Memory B cell (primary cell): ENCODE measurements around the gene CSK.
A peak's percentile ranks its signal among the peaks of the same experiment; 100 is the strongest.

Experiments used
- ATAC-seq: fragments of 150-1000 bp; cut with Tn5 transposase; 2 replicates; pipeline ENCODE4 v1.10.0; 2021; ENCODE audit warnings: low read depth, mild to moderate bottlenecking, moderate library complexity
- DNase-seq, 2 donors: peaks; one replicate each; pipeline ENCODE4 v3.0.0; 2022; ENCODE audit warnings: low spot score in 2 of 2
- H3K27ac Mint-ChIP-seq: one replicate; pipeline ENCODE4 v1.8.0; 2022; ENCODE audit warnings: mild to moderate bottlenecking, moderate library complexity, mixed read lengths
- H3K27me3 Mint-ChIP-seq: one replicate; pipeline ENCODE4 v1.8.0; 2022; ENCODE audit warnings: mixed read lengths
- H3K36me3 Mint-ChIP-seq: one replicate; pipeline ENCODE4 v1.8.0; 2022; ENCODE audit warnings: mild to moderate bottlenecking, mixed read lengths
- H3K4me1 Mint-ChIP-seq: one replicate; pipeline ENCODE4 v1.8.0; 2022; ENCODE audit warnings: mixed read lengths
- H3K4me3 Mint-ChIP-seq: one replicate; pipeline ENCODE4 v1.8.0; 2022; ENCODE audit warnings: mild to moderate bottlenecking, moderate library complexity, mixed read lengths
- H3K9me3 Mint-ChIP-seq: one replicate; pipeline ENCODE4 v1.8.0; 2022; ENCODE audit warnings: mixed read lengths

The CSK gene

GRCh38 chr15:74762791-74763150 lies 19.1 kb upstream of the CSK start:
- Mint-ChIP-seq H3K9me3 (no peaks in the 10 kb centered on the region), H3K4me3 (no peak overlapping the region), H3K27ac (no peak overlapping the region), H3K27me3 (peaks cover 12% of the 10 kb centered on the region), H3K36me3 (no peaks in the 10 kb centered on the region), H3K4me1 (no peaks in the 10 kb centered on the region)
- DNase-seq (no peak), ATAC-seq (no peak)

- Mint-ChIP-seq H3K4me1 (no peaks in the 10 kb centered on the region), H3K27ac (no peak overlapping the region), H3K36me3 (no peaks in the 10 kb centered on the region), H3K9me3 (no peaks in the 10 kb centered on the region), H3K27me3 (peaks cover 12% of the 10 kb centered on the region), H3K4me3 (no peak overlapping the region)
- ATAC-seq (no peak), DNase-seq (no peak)
Observed at GRCh38 chr15:74763416-74763815, 18.5 kb upstream of the CSK start.

- ATAC-seq (no peak), DNase-seq (no peak)
- Mint-ChIP-seq H3K27me3 (peaks cover 8% of the 10 kb centered on the region), H3K36me3 (no peaks in the 10 kb centered on the region), H3K9me3 (no peaks in the 10 kb centered on the region), H3K27ac (no peak overlapping the region), H3K4me1 (peaks cover 13% of the 10 kb centered on the region), H3K4me3 (no peak overlapping the region)
Observed at GRCh38 chr15:74767167-74768098, 14.4 kb upstream of the CSK start.

DNA sequence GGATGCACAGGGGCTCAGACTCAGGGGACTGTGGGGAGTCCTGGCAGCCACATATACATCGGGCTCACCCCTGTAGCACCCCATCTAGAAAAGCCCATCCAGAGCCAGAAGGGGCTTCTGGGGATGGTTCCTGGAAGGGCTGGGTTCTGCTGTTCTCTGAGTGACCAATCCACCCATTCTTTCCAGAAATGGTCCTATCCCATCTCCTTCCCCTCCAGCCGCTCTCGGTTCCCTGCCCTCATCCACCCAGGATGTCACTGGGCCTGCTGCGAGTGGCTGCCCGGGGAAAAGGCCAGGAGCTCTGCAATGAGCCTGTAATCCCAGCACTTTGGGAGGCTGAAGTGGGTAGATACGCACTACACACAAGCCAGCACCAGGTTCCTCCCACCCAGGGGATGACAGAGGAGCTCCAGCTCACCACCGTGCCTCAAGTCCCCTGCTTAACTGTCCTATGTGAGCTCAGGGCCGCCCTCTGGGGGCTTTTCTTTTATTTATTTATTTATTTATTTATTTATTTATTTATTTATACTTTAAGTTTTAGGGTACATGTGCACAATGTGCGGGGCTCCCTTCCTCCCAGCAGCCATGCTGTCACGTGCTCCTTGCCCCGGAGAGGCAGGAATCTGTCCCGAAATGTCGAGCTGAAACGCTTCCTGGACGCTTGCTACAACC lies 13.6 kb upstream of the CSK start:
- H3K9me3 Mint-ChIP-seq = no peaks in the 10 kb centered on the region
- no peaks in the 10 kb centered on the region for H3K36me3 Mint-ChIP-seq
- H3K27me3 Mint-ChIP-seq = peaks cover 6% of the 10 kb centered on the region
- DNase-seq = no peak
- no peak for ATAC-seq
- H3K27ac Mint-ChIP-seq = no peak overlapping the region
- H3K4me3 Mint-ChIP-seq = no peak overlapping the region
- peaks cover 19% of the 10 kb centered on the region for H3K4me1 Mint-ChIP-seq

- Mint-ChIP-seq H3K9me3 (no peaks in the 10 kb centered on the region), H3K4me3 (no peak overlapping the region), H3K27ac (no peak overlapping the region), H3K4me1 (peaks cover 25% of the 10 kb centered on the region), H3K27me3 (peaks cover 6% of the 10 kb centered on the region), H3K36me3 (no peaks in the 10 kb centered on the region)
- DNase-seq = no peak
- no peak for ATAC-seq
Observed at GRCh38 chr15:74768771-74769342, 13.0 kb upstream of the CSK start.

DNA sequence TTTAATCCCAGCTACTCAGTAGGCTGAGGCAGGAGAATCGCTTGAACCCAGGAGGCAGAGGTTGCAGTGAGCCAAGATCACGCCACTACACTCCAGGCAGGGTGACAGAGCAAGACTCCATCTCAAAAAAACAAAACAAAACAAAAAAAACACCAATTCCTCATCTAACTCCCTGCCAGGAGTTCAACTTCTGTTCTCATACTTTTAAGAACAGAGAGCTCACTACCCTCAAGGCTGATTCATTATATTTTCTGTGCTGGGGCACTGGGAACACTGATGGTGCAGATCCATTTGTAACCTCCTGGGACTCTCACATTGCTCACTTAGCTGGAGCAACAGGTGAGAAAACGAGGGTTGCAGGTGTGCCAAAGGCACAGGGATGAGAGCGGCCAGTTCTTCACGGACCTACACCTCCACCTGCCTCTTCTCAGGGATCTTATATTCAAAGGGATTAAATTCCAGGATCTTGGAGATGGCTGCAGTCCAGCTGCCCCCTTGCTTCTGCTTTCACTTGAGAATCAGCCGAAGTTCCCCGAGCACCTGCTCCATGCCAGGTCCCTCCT lies 12.3 kb upstream of the CSK start:
- H3K4me3 Mint-ChIP-seq = no peak overlapping the region
- DNase-seq (no peak), ATAC-seq (no peak)
- no peaks in the 10 kb centered on the region for H3K9me3 Mint-ChIP-seq
- H3K4me1 Mint-ChIP-seq = peaks cover 25% of the 10 kb centered on the region
- H3K27ac Mint-ChIP-seq = no peak overlapping the region
- H3K36me3 Mint-ChIP-seq = no peaks in the 10 kb centered on the region
- H3K27me3 Mint-ChIP-seq = peaks cover 6% of the 10 kb centered on the region

- Mint-ChIP-seq H3K27ac (peak overlapping the region; percentile 28), H3K27me3 (peaks cover 4% of the 10 kb centered on the region), H3K4me3 (no peak overlapping the region), H3K4me1 (peaks cover 31% of the 10 kb centered on the region), H3K9me3 (no peaks in the 10 kb centered on the region), H3K36me3 (no peaks in the 10 kb centered on the region)
- DNase-seq (no peak), ATAC-seq (no peak)
Observed at GRCh38 chr15:74770211-74770903, 11.5 kb upstream of the CSK start.

GRCh38 chr15:74773329-74773728 lies 8.6 kb upstream of the CSK start:
- ATAC-seq = no peak
- H3K4me1 Mint-ChIP-seq = peaks cover 49% of the 10 kb centered on the region

DNA sequence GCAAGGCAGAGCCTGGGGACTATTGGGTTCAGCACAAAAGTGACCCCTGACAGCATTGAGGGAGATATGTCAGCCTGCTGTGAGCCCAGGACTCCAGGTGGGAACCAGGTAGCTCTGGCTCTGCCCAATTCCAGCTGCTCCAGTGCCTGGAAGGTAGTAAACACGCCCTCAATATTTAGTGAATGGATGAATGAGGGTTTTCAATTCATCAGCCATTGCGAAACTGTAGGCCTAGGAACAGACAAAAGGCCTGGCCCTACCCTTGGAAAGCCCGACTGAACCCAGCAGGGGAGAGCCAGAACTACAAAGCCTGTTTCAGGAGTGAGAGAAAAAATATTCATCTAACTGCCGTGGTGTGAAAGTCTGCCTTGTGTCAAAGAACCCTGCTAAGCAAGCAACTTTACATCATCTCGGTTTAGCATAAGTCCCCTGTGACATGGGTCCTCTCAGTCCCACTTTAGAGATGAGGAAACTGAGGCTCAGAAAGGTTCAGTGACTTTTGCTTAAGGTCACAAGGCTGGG lies 8.1 kb upstream of the CSK start:
- H3K36me3 Mint-ChIP-seq = no peaks in the 10 kb centered on the region
- DNase-seq (no peak), ATAC-seq (no peak)
- H3K27ac Mint-ChIP-seq = no peak overlapping the region
- H3K4me1 Mint-ChIP-seq = peaks cover 51% of the 10 kb centered on the region
- no peaks in the 10 kb centered on the region for H3K9me3 Mint-ChIP-seq
- peak overlapping the region; percentile 29 for H3K4me3 Mint-ChIP-seq
- peaks cover under 1% of the 10 kb centered on the region for H3K27me3 Mint-ChIP-seq

More at GRCh38 chr15:74773329-74773728, 8.6 kb upstream of the CSK start:
- peak overlapping the region; percentile 29 for H3K4me3 Mint-ChIP-seq
- no peaks in the 10 kb centered on the region for H3K9me3 Mint-ChIP-seq
- DNase-seq = no peak
- peak overlapping the region; percentile 17 for H3K27ac Mint-ChIP-seq
- H3K36me3 Mint-ChIP-seq = no peaks in the 10 kb centered on the region
- H3K27me3 Mint-ChIP-seq = peaks cover 2% of the 10 kb centered on the region

GRCh38 chr15:74775132-74775562 lies 6.7 kb upstream of the CSK start:
- DNase-seq (no peak), ATAC-seq (no peak)
- Mint-ChIP-seq H3K36me3 (no peaks in the 10 kb centered on the region), H3K27ac (peak overlapping the region; percentile 99), H3K4me1 (peaks cover 56% of the 10 kb centered on the region), H3K27me3 (no peaks in the 10 kb centered on the region), H3K9me3 (no peaks in the 10 kb centered on the region), H3K4me3 (peak overlapping the region; percentile 60)

DNA sequence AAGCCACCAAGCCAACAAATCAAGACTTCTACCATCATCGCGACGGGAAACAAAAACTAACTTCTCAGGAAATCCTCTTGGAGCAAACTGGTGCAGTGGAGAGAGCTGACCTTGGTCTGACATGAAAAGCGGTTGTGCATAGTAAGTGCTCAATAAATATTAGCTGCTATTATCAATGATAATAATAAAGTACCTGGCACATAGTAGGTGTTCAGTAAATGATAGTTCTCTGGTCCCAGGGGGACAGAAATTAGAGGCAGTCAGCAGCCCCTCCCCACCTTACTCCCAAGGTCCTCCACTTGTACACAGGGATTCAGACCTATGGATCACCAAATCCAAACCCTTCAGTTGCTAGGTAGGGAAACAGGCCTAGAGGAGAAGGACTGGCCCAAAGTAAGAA lies 6.0 kb upstream of the CSK start:
- peak overlapping the region; percentile 99 for H3K27ac Mint-ChIP-seq
- ATAC-seq = no peak
- no peaks in the 10 kb centered on the region for H3K36me3 Mint-ChIP-seq

GRCh38 chr15:74776821-74777768 lies 4.8 kb upstream of the CSK start:
- peaks cover 58% of the 10 kb centered on the region for H3K4me1 Mint-ChIP-seq
- no peaks in the 10 kb centered on the region for H3K36me3 Mint-ChIP-seq
- peak overlapping the region; percentile 99 for H3K27ac Mint-ChIP-seq
- DNase-seq (peak; percentile 75 to 82), ATAC-seq (peak; percentile 71)
- no peaks in the 10 kb centered on the region for H3K9me3 Mint-ChIP-seq
- H3K27me3 Mint-ChIP-seq = no peaks in the 10 kb centered on the region
- peak overlapping the region; percentile 77 for H3K4me3 Mint-ChIP-seq

More for the DNA sequence above, 6.0 kb upstream of the CSK start:
- H3K4me1 Mint-ChIP-seq = peaks cover 61% of the 10 kb centered on the region
- no peak overlapping the region for H3K4me3 Mint-ChIP-seq
- DNase-seq = no peak
- H3K9me3 Mint-ChIP-seq = no peaks in the 10 kb centered on the region
- H3K27me3 Mint-ChIP-seq = no peaks in the 10 kb centered on the region
